GM18868 (cell line): ENCODE results near the gene TM4SF20.

Experiments
- ATAC-seq: cut with Tn5 transposase; IDR thresholded peaks from one replicate; pipeline ENCODE4 v1.9.1; 2021; ENCODE audit warnings: mild to moderate bottlenecking, moderate library complexity; ENCODE audit not compliant: unreplicated experiment

TM4SF20 gene

DNA sequence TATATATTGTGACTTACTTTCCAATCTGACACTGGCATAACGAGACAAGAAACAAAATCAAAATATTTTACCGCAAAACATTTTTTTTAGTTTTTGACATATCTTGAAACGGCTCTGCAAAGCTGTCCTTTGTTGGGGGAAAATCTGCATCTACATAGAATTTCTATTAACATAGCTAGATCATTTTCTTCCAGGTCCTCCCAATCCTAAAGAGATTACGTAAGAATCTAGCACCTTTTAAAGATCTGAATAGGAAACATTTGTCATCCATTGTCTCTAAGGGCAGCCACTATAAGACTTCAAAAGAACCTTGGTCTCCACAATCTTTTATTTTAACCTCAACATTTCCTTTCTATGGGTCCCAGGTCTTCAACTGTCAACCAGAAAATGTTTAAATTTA lies 55.3 kb downstream of the TM4SF20 start:
- ATAC-seq, result no peak

GRCh38 chr2:227322530-227323205 lies 56.4 kb downstream of the TM4SF20 start:
- ATAC-seq, result no peak

DNA sequence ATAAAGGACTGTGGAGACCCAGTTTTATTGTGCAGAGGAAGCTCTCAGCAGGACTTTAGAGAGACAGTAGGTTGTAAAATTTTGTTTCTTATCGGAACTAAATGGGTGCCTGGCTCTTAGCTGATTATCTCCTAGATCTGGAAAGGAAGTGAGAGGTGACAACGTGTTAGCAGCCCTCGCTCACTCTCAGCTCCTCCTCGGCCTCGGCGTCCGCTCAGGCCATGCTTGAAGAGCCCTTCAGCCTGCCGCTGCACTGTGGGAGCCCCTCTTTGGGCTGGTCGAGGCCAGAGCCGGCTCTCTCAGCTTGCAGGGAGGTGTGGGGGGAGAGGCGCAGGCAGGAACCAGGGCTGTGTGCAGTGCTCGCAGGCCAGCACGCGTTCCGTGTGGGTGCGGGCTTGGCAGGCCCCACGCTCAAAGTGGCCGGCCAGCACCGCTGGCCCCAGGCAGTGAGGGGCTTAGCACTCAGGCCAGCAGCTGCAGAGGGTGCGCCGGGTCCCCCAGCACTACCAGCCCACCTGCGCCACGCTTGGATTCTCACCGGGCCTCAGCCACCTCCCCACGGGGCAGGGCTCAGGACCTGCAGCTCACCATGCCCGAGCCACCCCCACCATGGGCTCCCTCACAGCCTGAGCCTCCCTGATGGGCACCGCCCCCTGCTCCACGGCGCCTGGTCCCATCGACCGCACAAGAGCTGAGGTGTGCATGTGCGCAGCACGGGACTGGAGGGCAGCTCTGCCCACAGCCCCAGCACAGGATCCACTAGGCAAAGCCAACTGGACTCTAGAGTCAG lies 58.6 kb downstream of the TM4SF20 start:
- no peak for ATAC-seq

- ATAC-seq, result no peak
Measured at GRCh38 chr2:227317834-227318233, 61.3 kb downstream of the TM4SF20 start.

- ATAC-seq, result no peak
Measured at GRCh38 chr2:227313310-227313709, 65.8 kb downstream of the TM4SF20 start.

GRCh38 chr2:227312579-227312978 lies 66.5 kb downstream of the TM4SF20 start:
- ATAC-seq, result no peak
